GM12878 (cell line): ENCODE results near the gene ARHGAP15. TPM values are rescaled to one million over a fixed set of nuclear protein-coding genes. Genes with fewer than 3 reads are reported as not detected.

Experiments used
- ATAC-seq: fragments of 200-7000 bp; cut with Tn5 transposase; 3 replicates; pipeline ENCODE4 v1.9.1; 2020; ENCODE audit warnings: mild to moderate bottlenecking, moderate library complexity
- BruUV-seq: library from RNA; stranded (reverse); fragments of 400-500 nt; replicated peaks from 2 replicates; lab custom pipeline; 2021; lab: Mats Ljungman, UMichigan
- CTCF ChIA-PET: fragments of 300-600 bp; sonication (Branson Sonifier 250); formaldehyde crosslinking; extraction: SDS; loops from one replicate; lab custom pipeline; 2021; ENCODE audit warnings: inconsistent platforms; lab: Yijun Ruan, JAX
- POLR2A ChIA-PET: fragments of 350-600 bp; formaldehyde crosslinking; extraction: SDS; loops from one replicate; lab custom pipeline; 2021; ENCODE audit warnings: inconsistent platforms; lab: Charles Lee
- RAD21 ChIA-PET: fragments of 300-600 bp; sonication (Branson Sonifier 250); formaldehyde crosslinking; loops from one replicate; lab custom pipeline; 2023; ENCODE audit warnings: antibody characterized with exemption; ENCODE audit not compliant: unreplicated experiment; lab: Charles Lee
- SMC1A ChIA-PET: fragments of 300-600 bp; sonication (Branson Sonifier 250); formaldehyde crosslinking; loops from one replicate; lab custom pipeline; 2023; ENCODE audit not compliant: unreplicated experiment, uncharacterized antibody; lab: Charles Lee
- DNase-seq: peaks from one replicate; pipeline ENCODE4 v3.0.0-alpha.2; 2011; ENCODE audit warnings: low read depth, low spot score
- FAIRE-seq: peaks from 3 replicates; lab custom pipeline; 2011; peaks lifted over from hg19 to GRCh38; lab: Jason Lieb, UNC
- H2AFZ ChIP-seq: 2 replicates; pipeline ENCODE4 v1.6.0; 2011; ENCODE audit warnings: low read depth, low read length, control low read depth; ENCODE audit not compliant: control insufficient read depth
- H3K27ac ChIP-seq: 2 replicates; pipeline ENCODE4 v1.5.1; 2011; ENCODE audit warnings: control low read depth; ENCODE audit not compliant: control insufficient read depth, insufficient read depth
- H3K27me3 ChIP-seq, 2 experiments: replicated peaks in 1 of 2; 2 replicates each; pipeline versions ENCODE4 v1.6.0 to v1.6.1; 2011; ENCODE audit warnings: low read length in 1 of 2; ENCODE audit not compliant: control insufficient read depth in 2 of 2, insufficient read depth in 2 of 2
- H3K36me3 ChIP-seq, 2 experiments: 2 replicates each; pipeline ENCODE4 v1.5.1; 2011; ENCODE audit warnings: low read length in 1 of 2; ENCODE audit not compliant: control insufficient read depth in 2 of 2, insufficient read depth in 2 of 2
- H3K4me1 ChIP-seq: 2 replicates; pipeline ENCODE4 v1.6.1; 2011; ENCODE audit warnings: mild to moderate bottlenecking, low read length, moderate library complexity, mixed read lengths; ENCODE audit not compliant: control insufficient read depth, insufficient read depth
- H3K4me2 ChIP-seq: 2 replicates; pipeline ENCODE4 v1.6.0; 2011; ENCODE audit warnings: control low read depth; ENCODE audit not compliant: control insufficient read depth, insufficient read depth
- H3K4me3 ChIP-seq: fragments of 200-600 bp; sonication (generic); 2 replicates; pipeline ENCODE4 v1.5.1; 2016
- H3K79me2 ChIP-seq: 2 replicates; pipeline ENCODE4 v1.6.0; 2011; ENCODE audit warnings: low read length; ENCODE audit not compliant: control insufficient read depth, insufficient read depth
- H3K9ac ChIP-seq: 2 replicates; pipeline ENCODE4 v1.8.0; 2011; ENCODE audit warnings: low read length, control low read depth, mixed read lengths; ENCODE audit not compliant: control insufficient read depth, insufficient read depth
- H3K9me3 ChIP-seq: replicated peaks from 3 replicates; pipeline ENCODE4 v1.5.1; 2011; ENCODE audit warnings: mild to moderate bottlenecking, low read length; ENCODE audit not compliant: control insufficient read depth, insufficient read depth
- H4K20me1 ChIP-seq: 2 replicates; pipeline ENCODE4 v1.6.0; 2011; ENCODE audit not compliant: control insufficient read depth, insufficient read depth
- CREM ChIP-seq: IDR thresholded peaks from 2 replicates; pipeline ENCODE4 v1.6.1; 2014; ENCODE audit warnings: antibody characterized with exemption, low read depth
- EED ChIP-seq: sonication (generic); IDR thresholded peaks from 2 replicates; pipeline ENCODE4 v1.6.1; 2016; ENCODE audit warnings: antibody characterized with exemption, low read depth
- EZH2 ChIP-seq: IDR thresholded peaks from 2 replicates; pipeline ENCODE4 v1.6.1; 2012; ENCODE audit warnings: low read depth, mild to moderate bottlenecking, control low read depth, inconsistent platforms, low read length, borderline replicate concordance; ENCODE audit not compliant: control insufficient read depth
- FOXM1 ChIP-seq: IDR thresholded peaks from 2 replicates; pipeline ENCODE4 v1.6.1; 2012; ENCODE audit warnings: low read depth, mild to moderate bottlenecking, inconsistent platforms, low read length, moderate library complexity
- IKZF2 ChIP-seq, 2 experiments: fragments of 450-650 bp; IDR thresholded peaks; 2 replicates each; pipeline ENCODE4 v1.6.1; 2017; ENCODE audit warnings: mild to moderate bottlenecking in 2 of 2, moderate library complexity in 2 of 2
- IRF4 ChIP-seq: IDR thresholded peaks from 2 replicates; pipeline ENCODE4 v1.6.1; 2011; ENCODE audit warnings: low read depth, low read length
- JUNB ChIP-seq: IDR thresholded peaks from 2 replicates; pipeline ENCODE4 v1.6.1; 2016; ENCODE audit warnings: antibody characterized with exemption, mild to moderate bottlenecking
- KLF5 ChIP-seq: fragments of 450-650 bp; IDR thresholded peaks from 2 replicates; pipeline ENCODE4 v1.6.1; 2014; ENCODE audit warnings: mild to moderate bottlenecking; ENCODE audit not compliant: partially characterized antibody
- MTA3 ChIP-seq: IDR thresholded peaks from 2 replicates; pipeline ENCODE4 v1.6.1; 2012; ENCODE audit warnings: low read length, inconsistent platforms, borderline replicate concordance
- NFIC ChIP-seq: IDR thresholded peaks from 2 replicates; pipeline ENCODE4 v1.6.1; 2012; ENCODE audit warnings: low read depth, mild to moderate bottlenecking, inconsistent platforms, low read length, moderate library complexity
- RUNX3 ChIP-seq: IDR thresholded peaks from 2 replicates; pipeline ENCODE4 v1.6.1; 2012; ENCODE audit warnings: low read length, inconsistent platforms
- SMAD1 ChIP-seq: fragments of 450-650 bp; IDR thresholded peaks from 2 replicates; pipeline ENCODE4 v1.6.1; 2018; ENCODE audit warnings: mild to moderate bottlenecking, low read depth; ENCODE audit not compliant: partially characterized antibody
- SPI1 ChIP-seq: IDR thresholded peaks from 2 replicates; pipeline ENCODE4 v1.6.1; 2011; ENCODE audit warnings: low read depth, mild to moderate bottlenecking, low read length, moderate library complexity, borderline replicate concordance; ENCODE audit not compliant: insufficient read depth
- SREBF1 ChIP-seq: IDR thresholded peaks from 2 replicates; pipeline ENCODE4 v1.6.1; 2012; ENCODE audit warnings: mild to moderate bottlenecking, low read length
- in situ Hi-C: fragments of 300-500 bp; cut with MboI; formaldehyde crosslinking; loops from 9 replicates; pipeline ENCODE4 v1.14.3; 2018; ENCODE audit warnings: mixed read lengths
- intact Hi-C: fragments of 100-400 bp; cut with micrococcal nuclease; formaldehyde crosslinking; loops from one replicate; pipeline ENCODE4 v1.14.2; 2022; ENCODE audit not compliant: unreplicated experiment
- polyA plus RNA-seq, 11 experiments: library from polyadenylated mRNA; depleted of rRNA in 4 of 11; unstranded in 6 of 11; stranded (reverse) in 5 of 11; fragments of >200 nt; fragmentation: Nextera tagmentation in 4 of 11; fragmentation: Illumina TruSeq in 1 of 11; extraction: Ambion mirVana in 4 of 11; extraction: Trizol in 1 of 11; gene quantifications; 1 replicate in 1 of 11; 2 replicates in 10 of 11; pipeline versions ENCODE4 v1.2.1 to v1.2.3, GENCODE V29; 2011 to 2016; ENCODE audit warnings: inconsistent platforms in 2 of 11, missing spikeins in 2 of 11, low read depth in 1 of 11
- total RNA-seq, 4 experiments: library from RNA; depleted of rRNA in 3 of 4; stranded (reverse); fragments of >200 nt in 3 of 4; fragmentation: Illumina TruSeq in 1 of 4; extraction: Trizol in 1 of 4; gene quantifications; 2 replicates each; pipeline versions ENCODE4 v1.2.1 to v1.2.3, GENCODE V29; 2013 to 2021
- TF ChIP-seq, protein P1 (sequence below): fragments of 450-650 bp; IDR thresholded peaks from 2 replicates; pipeline ENCODE4 v1.6.1; 2016; ENCODE audit warnings: mild to moderate bottlenecking
- TF ChIP-seq, protein P2 (sequence below): IDR thresholded peaks from 2 replicates; pipeline ENCODE4 v1.6.1; 2012; ENCODE audit warnings: low read length, inconsistent platforms
- TF ChIP-seq, protein P3 (sequence below): IDR thresholded peaks from 2 replicates; pipeline ENCODE4 v1.6.1; 2011; ENCODE audit warnings: low read depth, low read length, improper control_type of control experiment, borderline replicate concordance

Gene ARHGAP15
- total and polyA plus RNA-seq, 10 of the 15 experiments (the other 5 are each of a cell fraction or from before 2014, with no cell fraction given): 38.0 to 92.6 (median 66.7) TPM

DNA sequence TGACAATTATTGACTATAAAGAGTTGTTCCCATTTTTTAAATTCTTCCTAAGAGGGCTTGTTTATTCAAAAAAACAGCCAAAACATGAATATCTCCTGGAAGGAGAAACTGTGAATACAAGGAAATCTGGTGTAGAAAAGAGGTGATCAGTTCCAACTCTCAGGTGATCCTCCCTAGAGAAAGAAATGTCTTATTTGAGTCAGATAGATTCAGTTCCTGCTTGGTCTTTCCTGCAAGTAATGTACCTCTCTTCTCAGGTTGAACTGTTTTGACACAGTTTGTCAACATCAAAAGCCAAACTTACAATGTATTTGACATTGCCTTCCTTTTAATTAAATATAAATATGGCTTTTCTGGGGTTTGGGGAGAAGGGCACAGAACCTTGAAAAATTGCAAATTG lies 567.4 kb downstream of the ARHGAP15 start:
- in situ Hi-C loops: no loop called here
- Histone ChIP-seq H3K27me3 (no peaks in the 10 kb centered on the region), H3K79me2 (no peaks in the 10 kb centered on the region), H3K36me3 (no peaks in the 10 kb centered on the region), H3K4me1 (peaks cover 28% of the 10 kb centered on the region), H3K9ac (no peak overlapping the region), H3K27ac (no peak overlapping the region), H4K20me1 (no peaks in the 10 kb centered on the region), H3K4me3 (no peak overlapping the region), H3K9me3 (no peaks in the 10 kb centered on the region), H2AFZ (no peak overlapping the region), H3K4me2 (no peak overlapping the region)
- FAIRE-seq (no peak), DNase-seq (no peak), ATAC-seq (peak; percentile 71)
- intact Hi-C loops: no loop called here
- POLR2A ChIA-PET: interaction anchor here (0.6 kb wide), 1 partner anchor 116 kb away, joined by 6 read pairs; no protein-coding TSS in a partner anchor
- CTCF ChIA-PET: no interaction called here
- no TSS peak for BruUV-seq
- SMC1A ChIA-PET: no interaction called here
- RAD21 ChIA-PET: no interaction called here
- peak; percentile 71 for TF ChIP-seq NFIC
- TF ChIP-seq IRF4: peak; percentile 79
- TF ChIP-seq, protein P1, sequence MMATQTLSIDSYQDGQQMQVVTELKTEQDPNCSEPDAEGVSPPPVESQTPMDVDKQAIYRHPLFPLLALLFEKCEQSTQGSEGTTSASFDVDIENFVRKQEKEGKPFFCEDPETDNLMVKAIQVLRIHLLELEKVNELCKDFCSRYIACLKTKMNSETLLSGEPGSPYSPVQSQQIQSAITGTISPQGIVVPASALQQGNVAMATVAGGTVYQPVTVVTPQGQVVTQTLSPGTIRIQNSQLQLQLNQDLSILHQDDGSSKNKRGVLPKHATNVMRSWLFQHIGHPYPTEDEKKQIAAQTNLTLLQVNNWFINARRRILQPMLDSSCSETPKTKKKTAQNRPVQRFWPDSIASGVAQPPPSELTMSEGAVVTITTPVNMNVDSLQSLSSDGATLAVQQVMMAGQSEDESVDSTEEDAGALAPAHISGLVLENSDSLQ: no peak
- TF ChIP-seq RUNX3: peak; percentile 53; the same call in 1 of the 2 replicates
- TF ChIP-seq CREM: peak; percentile 53; the same call in 1 of the 2 replicates
- TF ChIP-seq FOXM1: peak; percentile 75
- no peak for TF ChIP-seq EZH2
- peak; percentile 76 for TF ChIP-seq SPI1
- no peak for TF ChIP-seq SMAD1
- TF ChIP-seq EED: peak; percentile 36; the same call in 1 of the 2 replicates
- TF ChIP-seq, protein P2, sequence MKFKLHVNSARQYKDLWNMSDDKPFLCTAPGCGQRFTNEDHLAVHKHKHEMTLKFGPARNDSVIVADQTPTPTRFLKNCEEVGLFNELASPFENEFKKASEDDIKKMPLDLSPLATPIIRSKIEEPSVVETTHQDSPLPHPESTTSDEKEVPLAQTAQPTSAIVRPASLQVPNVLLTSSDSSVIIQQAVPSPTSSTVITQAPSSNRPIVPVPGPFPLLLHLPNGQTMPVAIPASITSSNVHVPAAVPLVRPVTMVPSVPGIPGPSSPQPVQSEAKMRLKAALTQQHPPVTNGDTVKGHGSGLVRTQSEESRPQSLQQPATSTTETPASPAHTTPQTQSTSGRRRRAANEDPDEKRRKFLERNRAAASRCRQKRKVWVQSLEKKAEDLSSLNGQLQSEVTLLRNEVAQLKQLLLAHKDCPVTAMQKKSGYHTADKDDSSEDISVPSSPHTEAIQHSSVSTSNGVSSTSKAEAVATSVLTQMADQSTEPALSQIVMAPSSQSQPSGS: peak; percentile 65; the same call in 1 of the 2 replicates
- peak; percentile 78 for TF ChIP-seq JUNB
- no peak for TF ChIP-seq MTA3
- TF ChIP-seq KLF5: no peak
- TF ChIP-seq, protein P3, sequence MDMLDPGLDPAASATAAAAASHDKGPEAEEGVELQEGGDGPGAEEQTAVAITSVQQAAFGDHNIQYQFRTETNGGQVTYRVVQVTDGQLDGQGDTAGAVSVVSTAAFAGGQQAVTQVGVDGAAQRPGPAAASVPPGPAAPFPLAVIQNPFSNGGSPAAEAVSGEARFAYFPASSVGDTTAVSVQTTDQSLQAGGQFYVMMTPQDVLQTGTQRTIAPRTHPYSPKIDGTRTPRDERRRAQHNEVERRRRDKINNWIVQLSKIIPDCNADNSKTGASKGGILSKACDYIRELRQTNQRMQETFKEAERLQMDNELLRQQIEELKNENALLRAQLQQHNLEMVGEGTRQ: no peak
- no peak for TF ChIP-seq SREBF1
- TF ChIP-seq IKZF2 (IDR thresholded peaks at IDR 0.05): peak in 1 of 2 experiments; percentile 30; a peak in 1 of 4 replicates
